Posterior vena cava (tissue), 2 donors: ENCODE results near the gene SLC4A7. TPM values are rescaled to one million over a fixed set of nuclear protein-coding genes. Genes with fewer than 3 reads are reported as not detected.
"Not testable (repeated sequence)": the region's sequence is repeated elsewhere in the genome, so short reads cannot be mapped to it uniquely, and the experiment has no call there.

Source experiments
- DNase-seq: peaks from one replicate; pipeline ENCODE4 v3.0.0-alpha.2; 2020; ENCODE audit warnings: low spot score
- intact Hi-C, 2 donors: fragments of 100-400 bp; cut with DNase I; formaldehyde crosslinking; loops; one replicate each; pipeline versions ENCODE4 v1.14.1 to v1.14.2; 2022 to 2023
- total RNA-seq, 2 donors: library from RNA; stranded (reverse); fragmentation: NEBNext Ultra II Directional; extraction: Animal tissue kit (Norgen Biotek cat#: 25700); gene quantifications; one replicate each; pipeline ENCODE4 v1.2.1, GENCODE V29; 2021
- donor health status: DM: yes; HTN: yes; CAD: no.
- donor health status: DM: yes; HTN: yes; CAD: no.

The SLC4A7 gene
- total RNA-seq, 2 donors from 2014 or later, result 30.9 to 50.2 TPM

DNA sequence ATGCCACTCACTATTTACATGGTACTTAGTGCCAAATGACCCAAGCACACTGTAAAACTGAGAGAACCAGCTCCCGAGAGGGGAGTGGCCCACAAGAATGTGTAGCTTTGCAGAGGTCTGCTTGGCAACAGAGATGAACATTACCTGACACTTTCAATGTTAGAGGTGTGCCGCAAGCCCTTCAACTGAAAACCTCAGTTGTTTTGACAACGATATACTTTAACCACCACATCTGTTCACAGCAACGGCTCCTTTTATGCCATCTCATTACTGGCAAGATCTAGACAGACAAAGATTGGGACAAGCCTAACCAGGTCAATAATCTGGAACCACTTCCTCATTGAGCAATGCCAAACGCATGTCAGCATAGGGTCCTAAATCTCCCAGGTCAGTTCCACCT lies 138.7 kb downstream of the SLC4A7 start:
- intact Hi-C loops, result no loop called here
- DNase-seq, result no peak

DNA sequence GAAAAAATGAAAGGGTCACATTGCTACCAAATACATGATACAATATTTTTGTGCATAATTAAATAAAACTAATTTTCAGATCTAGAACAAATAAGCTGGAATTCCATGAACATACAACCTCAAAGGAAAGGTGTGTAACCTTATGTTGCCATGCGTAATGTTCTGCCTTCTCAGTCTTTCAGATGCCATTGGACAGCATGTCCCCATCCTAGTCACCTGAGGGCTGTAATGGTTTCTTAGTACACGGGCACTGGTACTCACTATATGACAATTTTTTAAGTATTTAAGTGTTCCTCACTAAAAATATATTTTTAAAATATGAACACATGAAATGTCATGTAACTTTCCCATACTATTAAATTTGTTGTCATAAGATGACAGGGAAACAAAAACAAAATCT lies 139.1 kb downstream of the SLC4A7 start:
- intact Hi-C loops, result no loop called here
- no peak for DNase-seq

DNA sequence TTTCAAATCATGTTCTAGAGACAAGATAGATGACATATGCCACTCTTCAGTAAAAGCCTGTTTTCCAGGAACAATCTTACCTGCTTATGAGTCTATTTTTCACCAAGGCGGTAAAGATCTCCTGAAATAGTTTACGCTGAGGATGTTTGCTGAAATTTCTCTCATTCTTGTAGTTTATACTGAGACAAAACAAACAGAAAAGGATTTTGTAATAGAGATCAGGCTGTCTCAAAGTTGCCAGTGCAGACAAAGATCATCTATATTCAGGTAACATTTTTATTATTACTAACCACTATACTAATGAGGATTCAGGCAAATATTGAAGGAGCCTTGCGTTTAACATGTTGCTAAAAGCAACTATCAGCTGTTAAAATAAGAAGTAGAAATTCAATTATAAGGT lies 140.0 kb downstream of the SLC4A7 start:
- DNase-seq, result no peak
- intact Hi-C loops, result no loop called here

DNA sequence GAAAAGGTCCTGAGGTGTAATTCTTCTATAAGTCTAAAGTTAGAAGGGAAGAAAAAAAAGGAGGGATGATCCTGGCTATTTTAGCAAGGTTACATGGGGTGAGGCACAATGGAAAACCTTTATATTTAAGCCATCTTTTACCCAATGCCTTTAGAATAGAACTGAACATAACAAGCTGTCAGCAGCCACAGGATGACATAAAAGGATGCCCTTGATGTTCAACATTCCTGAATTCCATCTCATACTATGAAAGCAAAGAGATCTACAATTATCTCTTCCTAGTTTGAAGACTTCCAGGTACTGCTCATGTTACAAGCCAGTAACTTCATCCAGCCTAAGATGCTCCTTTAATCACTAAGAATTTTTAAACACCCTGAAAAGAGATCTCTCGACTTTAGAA lies 141.9 kb downstream of the SLC4A7 start:
- intact Hi-C loops, result no loop called here
- DNase-seq, result no peak

DNA sequence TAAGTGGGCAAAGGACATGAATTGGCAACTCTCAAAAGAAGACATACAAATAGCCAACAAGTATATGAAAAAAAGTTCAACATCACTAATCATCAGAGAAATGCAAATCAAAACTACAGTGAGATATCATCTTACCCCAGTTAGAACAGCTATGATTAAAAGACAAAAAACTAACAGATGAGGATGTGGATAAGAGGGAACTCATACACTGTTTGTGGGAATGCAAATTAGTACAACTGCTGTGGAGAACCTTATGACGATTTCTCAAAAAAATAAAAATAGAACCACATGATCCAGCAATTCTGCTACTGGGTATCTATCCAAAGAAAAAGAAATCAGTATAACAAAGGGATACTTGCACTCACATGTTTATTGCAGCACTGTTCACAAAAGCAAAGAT lies 143.7 kb downstream of the SLC4A7 start:
- intact Hi-C loops, result no loop called here
- no peak for DNase-seq

DNA sequence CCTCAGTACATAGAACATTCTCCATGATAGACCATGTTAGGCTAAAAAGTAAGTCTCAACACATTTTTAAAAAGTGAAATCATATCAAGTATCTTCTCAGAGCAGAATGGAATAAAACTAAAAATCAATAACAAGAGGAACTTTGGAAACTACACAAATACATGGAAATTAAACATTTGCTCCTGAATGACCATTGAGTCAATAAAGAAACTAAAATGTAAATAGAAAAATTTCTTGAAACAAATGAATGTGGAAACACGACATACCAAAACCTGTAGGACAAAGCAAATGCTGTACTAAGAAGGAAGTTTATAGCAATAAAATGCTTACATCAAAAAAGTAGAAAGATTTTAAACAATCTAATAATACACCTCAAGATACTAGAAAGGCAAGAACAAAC lies 148.6 kb downstream of the SLC4A7 start:
- no peak for DNase-seq

DNA sequence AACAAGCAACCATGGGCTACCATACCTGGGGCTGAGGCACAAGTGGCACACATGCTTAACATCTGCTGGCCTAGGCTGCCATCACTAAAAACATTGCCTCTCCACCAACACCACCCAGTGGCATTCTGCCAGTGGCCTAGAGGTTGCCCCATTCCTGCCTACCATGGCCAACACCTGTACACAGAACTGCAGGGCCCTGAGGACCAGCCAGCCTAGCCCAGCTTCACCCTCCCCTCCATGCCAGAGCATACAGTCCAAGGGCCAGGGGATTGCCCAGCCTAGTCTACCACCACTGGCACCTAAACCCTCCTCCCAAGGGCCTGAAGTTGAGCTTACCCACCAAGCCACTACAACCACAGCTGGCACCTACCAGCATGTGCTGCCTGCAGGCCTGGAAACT lies 150.3 kb downstream of the SLC4A7 start:
- intact Hi-C loops, result no loop called here
- no peak for DNase-seq

More for the DNA sequence above, 148.6 kb downstream of the SLC4A7 start:
- intact Hi-C loops, result no loop called here

DNA sequence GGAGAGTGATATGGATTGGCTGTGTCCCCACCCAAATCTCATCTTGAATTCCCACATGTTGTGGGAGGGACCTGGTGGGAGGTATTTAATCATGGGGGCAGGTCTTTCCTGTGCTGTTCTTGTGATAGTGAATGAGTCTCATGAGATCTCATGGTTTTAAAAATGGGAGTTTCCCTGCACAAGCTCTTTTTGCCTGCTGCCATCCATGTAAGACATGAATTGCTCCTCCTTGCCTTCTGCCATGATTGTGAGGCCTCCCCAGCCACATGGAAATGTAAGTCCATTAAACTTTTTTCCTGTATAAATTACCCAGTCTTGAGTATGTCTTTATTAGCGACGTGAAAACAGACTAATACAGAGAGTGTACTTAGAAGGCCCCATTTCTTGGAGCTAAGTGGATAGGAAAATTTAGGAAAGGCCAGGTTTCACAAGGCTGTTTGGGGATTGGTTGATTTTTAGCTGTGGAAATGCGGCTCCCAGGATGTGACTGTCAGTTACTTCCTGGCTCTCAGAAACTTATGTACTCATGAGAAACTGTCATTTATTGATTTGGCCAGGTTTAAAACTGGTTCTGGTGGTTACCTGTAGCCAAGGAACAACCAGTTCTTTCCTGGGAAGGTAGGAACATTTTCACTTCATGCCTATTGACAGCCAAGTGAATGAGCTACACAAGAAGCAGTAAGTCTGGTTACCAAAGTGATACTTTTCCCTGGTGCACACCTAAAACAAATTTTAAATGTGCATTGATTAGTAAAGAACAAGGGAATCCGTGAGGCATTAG lies 155.0 kb downstream of the SLC4A7 start:
- intact Hi-C loops, DNase-seq: not testable (repeated sequence)

DNA sequence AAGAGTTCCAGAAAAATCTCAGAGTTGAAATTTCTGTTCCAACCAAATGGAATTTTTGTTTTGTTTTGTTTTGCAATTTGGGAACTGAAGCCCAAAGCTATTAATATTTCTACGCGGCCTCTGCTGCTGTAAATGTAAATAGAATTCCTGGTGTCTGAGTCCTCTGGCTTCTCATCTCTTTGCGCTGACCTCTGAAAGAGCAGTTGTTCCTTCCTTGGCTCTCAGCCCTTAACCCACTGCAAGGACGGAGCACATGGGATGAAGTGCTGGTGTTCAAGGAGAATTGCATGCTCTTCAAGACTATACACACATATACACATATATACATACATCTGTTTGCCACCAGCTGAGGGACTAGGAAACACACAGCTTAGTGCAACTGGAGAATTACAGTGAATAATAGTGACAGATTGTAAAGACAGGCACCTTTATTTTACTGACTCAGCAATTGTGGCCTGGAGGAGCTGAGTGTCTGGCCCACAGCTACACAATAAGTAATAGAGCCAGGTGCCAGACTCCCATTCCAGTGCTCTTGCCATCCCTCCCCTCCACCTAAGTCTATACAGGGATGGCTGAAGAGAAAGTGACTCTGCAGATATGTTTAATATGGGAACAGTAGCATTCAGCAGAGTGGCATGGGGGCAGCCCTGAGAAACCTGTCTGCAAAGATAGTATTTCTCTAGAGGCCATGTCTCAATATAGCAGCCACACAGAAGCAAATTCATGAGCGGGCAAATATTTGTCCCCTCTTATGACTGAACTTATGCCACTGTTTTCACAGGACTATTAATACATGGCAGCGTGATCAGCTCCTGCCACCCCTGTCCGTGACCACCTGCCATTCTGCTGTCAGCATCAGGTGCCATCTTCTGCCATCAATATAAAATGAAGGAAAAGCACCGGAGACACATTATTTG lies 157.3 kb downstream of the SLC4A7 start:
- DNase-seq, result no peak
- intact Hi-C loops, result no loop called here

DNA sequence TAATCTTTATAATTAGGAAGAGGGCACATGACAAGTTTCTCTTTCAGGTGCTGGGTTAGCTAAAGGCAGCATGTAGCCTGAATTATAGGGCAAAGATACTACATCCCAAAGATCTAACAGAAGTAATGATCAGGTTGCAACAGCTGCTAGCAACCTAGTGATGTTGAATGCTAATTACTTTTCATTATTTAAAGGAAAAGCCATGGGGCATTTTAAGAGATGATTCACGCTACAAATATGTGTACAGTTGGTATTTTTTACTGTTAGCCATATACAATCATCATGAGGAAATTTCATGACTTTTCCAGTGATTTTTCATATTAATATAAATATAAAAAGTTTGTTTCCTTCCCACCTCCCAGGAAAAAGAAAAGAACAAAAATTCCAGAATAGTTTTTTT lies 158.0 kb downstream of the SLC4A7 start:
- intact Hi-C loops, result no loop called here
- DNase-seq, result no peak

DNA sequence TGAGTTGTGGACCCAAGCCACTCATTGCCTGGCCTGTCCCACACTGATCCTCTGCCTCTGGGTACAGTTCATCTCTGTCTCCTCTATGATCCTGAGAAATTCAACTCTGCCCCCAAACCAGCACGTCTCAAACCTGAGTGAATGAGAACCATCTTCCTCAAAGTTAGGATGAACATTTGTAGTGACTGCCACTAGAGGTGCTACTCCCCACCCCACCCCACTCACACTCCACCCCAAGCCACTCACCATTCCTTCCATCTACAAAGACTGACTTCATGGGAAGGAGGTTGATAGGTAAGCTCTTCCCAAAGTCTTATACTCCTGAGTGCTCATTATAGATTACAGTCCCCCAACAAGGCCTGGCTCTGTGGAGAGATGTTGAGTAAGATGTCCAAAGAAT lies 158.8 kb downstream of the SLC4A7 start:
- no peak for DNase-seq
- intact Hi-C loops, result no loop called here

DNA sequence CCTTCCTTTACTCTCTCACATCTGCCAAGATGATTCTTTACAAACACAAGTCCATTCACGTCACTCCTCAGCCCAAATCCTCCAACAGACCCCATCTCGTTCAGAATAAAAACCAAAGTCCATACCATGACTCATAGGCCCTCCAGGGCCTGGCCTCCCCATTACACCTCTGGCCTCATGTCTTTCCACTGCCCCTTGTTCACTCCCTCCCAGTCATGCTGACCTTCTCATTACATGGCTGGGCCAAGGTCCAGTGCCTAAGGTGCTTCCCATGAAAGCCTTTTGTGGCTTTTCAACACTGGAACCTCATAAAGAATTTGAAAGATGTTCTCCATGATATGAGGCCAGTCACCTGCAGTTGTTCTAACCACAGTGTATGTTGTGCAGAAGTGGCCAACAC lies 159.5 kb downstream of the SLC4A7 start:
- no peak for DNase-seq
- intact Hi-C loops, result no loop called here

DNA sequence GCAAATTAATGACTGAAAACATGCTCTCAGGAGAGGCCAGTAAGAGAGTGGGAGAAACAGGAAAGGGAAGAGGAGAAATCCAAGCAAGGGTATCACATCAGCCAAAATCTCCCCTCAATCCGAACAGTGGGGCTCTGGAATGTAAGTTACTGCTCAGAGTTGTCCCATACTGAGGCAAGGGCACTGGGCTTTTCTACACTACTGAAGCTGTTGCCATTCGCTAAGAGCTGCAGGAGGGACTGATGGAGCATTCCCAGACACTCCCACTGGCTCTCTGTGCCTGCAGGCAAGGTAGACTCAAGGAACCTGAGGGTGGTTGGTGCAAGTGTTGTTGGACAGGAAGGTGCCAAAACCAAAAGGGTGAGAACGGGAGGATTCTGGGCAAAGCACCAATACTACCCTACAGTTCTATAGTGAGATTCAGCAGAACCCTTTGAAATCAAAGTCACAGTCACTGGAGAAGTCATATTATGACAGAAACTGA lies 161.1 kb downstream of the SLC4A7 start:
- DNase-seq, result no peak
- intact Hi-C loops, result no loop called here

Other genes starting within 250 kb of the SLC4A7 start
- gene NEK10, start 115.0 kb downstream of the SLC4A7 start, total RNA-seq, result 1 to 10 TPM in 1 of 2 donors, under 1 TPM in 1; 0.65 to 1.5 TPM
- gene EOMES, start 237.9 kb upstream of the SLC4A7 start, total RNA-seq, result under 1 TPM; 0.24 to 0.32 TPM